Tibial nerve (tissue), 4 donors: Measurements from ENCODE around the gene TBC1D14. TPM values are rescaled to one million over a fixed set of nuclear protein-coding genes. Genes with fewer than 3 reads are reported as not detected.

ENCODE experiments used
- DNase-seq, 2 donors: peaks; one replicate each; pipeline ENCODE4 v3.0.0-alpha.2; 2019; ENCODE audit warnings: low spot score in 2 of 2
- H3K27ac ChIP-seq, 4 donors: fragments of 200-600 bp; sonication (generic) in 3 of 4; one replicate each; pipeline ENCODE4 v1.5.1; 2017 to 2019; ENCODE audit warnings: mild to moderate bottlenecking in 1 of 4
- H3K27me3 ChIP-seq, 2 donors: fragments of 200-600 bp; sonication (generic) in 1 of 2; one replicate each; pipeline versions ENCODE4 v1.5.1 to v1.6.0; 2017 to 2019
- H3K36me3 ChIP-seq, 3 donors: fragments of 200-600 bp; sonication (generic); one replicate each; pipeline ENCODE4 v1.5.1; 2018 to 2019
- H3K4me1 ChIP-seq, 4 donors: fragments of 200-600 bp; sonication (generic) in 3 of 4; one replicate each; pipeline ENCODE4 v1.5.1; 2017 to 2019
- H3K4me3 ChIP-seq, 4 donors: fragments of 200-600 bp; sonication (generic) in 3 of 4; one replicate each; pipeline ENCODE4 v1.5.1; 2017 to 2019; ENCODE audit warnings: mild to moderate bottlenecking in 1 of 4, moderate library complexity in 1 of 4
- H3K9me3 ChIP-seq, 4 donors: fragments of 200-600 bp; sonication (generic) in 3 of 4; one replicate each; pipeline ENCODE4 v1.5.1; 2017 to 2019
- CTCF ChIP-seq, 5 experiments: fragments of 200-600 bp in 3 of 5; fragments of 450-650 bp in 2 of 5; sonication (generic) in 3 of 5; IDR thresholded peaks; one replicate each; pipeline ENCODE4 v1.5.1; 2016 to 2019; ENCODE audit warnings: antibody characterized with exemption in 5 of 5, mild to moderate bottlenecking in 3 of 5, moderate library complexity in 2 of 5
- EP300 ChIP-seq, 2 donors: sonication (generic); formaldehyde crosslinking; IDR thresholded peaks; one replicate each; pipeline ENCODE4 v1.6.1; 2017; ENCODE audit warnings: antibody characterized with exemption in 2 of 2, mild to moderate bottlenecking in 1 of 2
- POLR2A ChIP-seq, 2 donors: fragments of 450-650 bp; IDR thresholded peaks; one replicate each; pipeline ENCODE4 v1.6.1; 2017; ENCODE audit warnings: antibody characterized with exemption in 2 of 2, mild to moderate bottlenecking in 2 of 2, moderate library complexity in 2 of 2
- WGBS, 2 donors: methylation state at CpG; one replicate each; pipeline ENCODE4 v1.1.5; 2018; 5-methylcytosine and 5-hydroxymethylcytosine counted together
- total RNA-seq, 4 donors: library from RNA; depleted of rRNA; stranded (reverse); fragments of >200 nt; gene quantifications; one replicate each; pipeline ENCODE4 v1.1.0, GENCODE V29; 2016

The TBC1D14 gene
- total RNA-seq, 4 donors from 2014 or later = 46.9 to 65.7 (median 51.3) TPM

- Histone ChIP-seq H3K27me3 (no peaks in the 10 kb centered on the region), H3K27ac (no peak overlapping the region), H3K9me3 (no peaks in the 10 kb centered on the region), H3K4me1 (no peaks in the 10 kb centered on the region), H3K36me3 (peaks cover 0 to 92% (median 0%) of the 10 kb centered on the region in 3 donors), H3K4me3 (no peak overlapping the region)
- DNase-seq = no peak
- TF ChIP-seq CTCF (IDR thresholded peaks at IDR 0.05) (no peak), POLR2A (IDR thresholded peaks at IDR 0.05) (no peak), EP300 (IDR thresholded peaks at IDR 0.05) (no peak)
- 30 to 32% methylated on average over 3 of the region's 3 CpGs for WGBS, 2 donors
Measured at GRCh38 chr4:7006411-7006810, 96.8 kb downstream of the TBC1D14 start.

- no peaks in the 10 kb centered on the region for H3K4me1 ChIP-seq
- no peak overlapping the region for H3K4me3 ChIP-seq
- no peak for TF ChIP-seq CTCF (IDR thresholded peaks at IDR 0.05)
- TF ChIP-seq POLR2A (IDR thresholded peaks at IDR 0.05) = no peak
- TF ChIP-seq EP300 (IDR thresholded peaks at IDR 0.05) = no peak
- peaks cover 0 to 92% (median 0%) of the 10 kb centered on the region in 3 donors for H3K36me3 ChIP-seq
- no peaks in the 10 kb centered on the region for H3K9me3 ChIP-seq
- no peaks in the 10 kb centered on the region for H3K27me3 ChIP-seq
- no peak overlapping the region for H3K27ac ChIP-seq
- no peak for DNase-seq
- 83% methylated on average over 12 of the region's 12 CpGs for WGBS, 2 donors
Measured at GRCh38 chr4:7007142-7007907, 97.7 kb downstream of the TBC1D14 start.

- 78 to 81% methylated on average over 2 of the region's 2 CpGs for WGBS, 2 donors
- H3K27ac ChIP-seq = no peak overlapping the region
- H3K27me3 ChIP-seq = no peaks in the 10 kb centered on the region
- peaks cover 0 to 89% (median 2%) of the 10 kb centered on the region in 3 donors for H3K36me3 ChIP-seq
- H3K4me3 ChIP-seq = no peak overlapping the region
- DNase-seq = no peak
- no peaks in the 10 kb centered on the region for H3K4me1 ChIP-seq
- no peak for TF ChIP-seq POLR2A (IDR thresholded peaks at IDR 0.05)
- TF ChIP-seq EP300 (IDR thresholded peaks at IDR 0.05) = no peak
- no peak for TF ChIP-seq CTCF (IDR thresholded peaks at IDR 0.05)
- H3K9me3 ChIP-seq = no peaks in the 10 kb centered on the region
Measured at GRCh38 chr4:7007944-7008343, 98.3 kb downstream of the TBC1D14 start.

GRCh38 chr4:7009564-7009963, 99.9 kb downstream of the TBC1D14 start:
- no peak overlapping the region for H3K4me3 ChIP-seq
- H3K27ac ChIP-seq = no peak overlapping the region
- TF ChIP-seq POLR2A (IDR thresholded peaks at IDR 0.05) (no peak), EP300 (IDR thresholded peaks at IDR 0.05) (no peak), CTCF (IDR thresholded peaks at IDR 0.05) (no peak)
- no peaks in the 10 kb centered on the region for H3K27me3 ChIP-seq
- peaks cover 3 to 90% (median 11%) of the 10 kb centered on the region in 3 donors for H3K36me3 ChIP-seq
- 71 to 76% methylated on average over 5 of the region's 5 CpGs for WGBS, 2 donors
- no peak for DNase-seq
- H3K4me1 ChIP-seq = no peaks in the 10 kb centered on the region
- no peaks in the 10 kb centered on the region for H3K9me3 ChIP-seq

- DNase-seq = no peak
- no peaks in the 10 kb centered on the region for H3K27me3 ChIP-seq
- TF ChIP-seq EP300 (IDR thresholded peaks at IDR 0.05) = no peak
- no peak for TF ChIP-seq CTCF (IDR thresholded peaks at IDR 0.05)
- no peak for TF ChIP-seq POLR2A (IDR thresholded peaks at IDR 0.05)
- H3K4me3 ChIP-seq = no peak overlapping the region
- H3K27ac ChIP-seq = no peak overlapping the region
- no peaks in the 10 kb centered on the region for H3K4me1 ChIP-seq
- no peaks in the 10 kb centered on the region for H3K9me3 ChIP-seq
- H3K36me3 ChIP-seq = peaks cover 7 to 96% (median 15%) of the 10 kb centered on the region in 3 donors
- WGBS, 2 donors = 91 to 94% methylated on average over 11 of the region's 11 CpGs
Measured at GRCh38 chr4:7013175-7013574, 103.5 kb downstream of the TBC1D14 start.
